HG02642 (cell line): ENCODE results near the gene APOA1.

Source experiments
- ATAC-seq: cut with Tn5 transposase; IDR thresholded peaks from one replicate; pipeline ENCODE4 v1.9.1; 2021; ENCODE audit warnings: mild to moderate bottlenecking; ENCODE audit not compliant: unreplicated experiment, poor library complexity

The APOA1 gene

GRCh38 chr11:116837231-116838091, at the start of gene APOA1:
Gene APOA1, minus strand, starts transcription at chr11:116837622. Its CDS starts 235 bp downstream, at chr11:116837387.
- ATAC-seq, result no peak

- ATAC-seq, result no peak
Observed at GRCh38 chr11:116885951-116886655, 48.7 kb upstream of the APOA1 start.

- ATAC-seq, result no peak
Observed at GRCh38 chr11:116882386-116882785, 45.0 kb upstream of the APOA1 start.

GRCh38 chr11:116881143-116881542, 43.7 kb upstream of the APOA1 start:
- ATAC-seq, result no peak

GRCh38 chr11:116879800-116880625, 42.6 kb upstream of the APOA1 start:
- ATAC-seq, result no peak

- no peak for ATAC-seq
Observed at GRCh38 chr11:116876656-116877055, 39.2 kb upstream of the APOA1 start.

- ATAC-seq, result no peak
Observed at GRCh38 chr11:116875194-116875593, 37.8 kb upstream of the APOA1 start.

GRCh38 chr11:116874251-116874650, 36.8 kb upstream of the APOA1 start:
- no peak for ATAC-seq

GRCh38 chr11:116873381-116873780, 36.0 kb upstream of the APOA1 start:
- ATAC-seq, result no peak

GRCh38 chr11:116871248-116871647, 33.8 kb upstream of the APOA1 start:
- no peak for ATAC-seq

GRCh38 chr11:116870054-116870453, 32.6 kb upstream of the APOA1 start:
- ATAC-seq, result no peak

GRCh38 chr11:116869610-116870009, 32.2 kb upstream of the APOA1 start:
- ATAC-seq, result no peak

- no peak for ATAC-seq
Observed at GRCh38 chr11:116868066-116868465, 30.6 kb upstream of the APOA1 start.

GRCh38 chr11:116867619-116868018, 30.2 kb upstream of the APOA1 start:
- ATAC-seq, result no peak

GRCh38 chr11:116866804-116867455, 29.5 kb upstream of the APOA1 start:
- no peak for ATAC-seq

GRCh38 chr11:116865696-116866095, 28.3 kb upstream of the APOA1 start:
- no peak for ATAC-seq

- ATAC-seq, result no peak
Observed at GRCh38 chr11:116864531-116864930, 27.1 kb upstream of the APOA1 start.

GRCh38 chr11:116862951-116863350, 25.5 kb upstream of the APOA1 start:
- no peak for ATAC-seq

- no peak for ATAC-seq
Observed at GRCh38 chr11:116862185-116862584, 24.8 kb upstream of the APOA1 start.

GRCh38 chr11:116861539-116861938, 24.1 kb upstream of the APOA1 start:
- ATAC-seq, result no peak
